CD14-positive monocyte (primary cell): ENCODE results near the gene CACNA2D2. TPM values are rescaled to one million over a fixed set of nuclear protein-coding genes. Genes with fewer than 3 reads are reported as not detected.

Source experiments
- DNase-seq, 3 donors: peaks; one replicate each; pipeline ENCODE4 v3.0.0-alpha.2; 2011 to 2022
- H2AFZ ChIP-seq: 2 replicates; pipeline ENCODE4 v1.6.0; 2012; ENCODE audit warnings: mild to moderate bottlenecking, low read depth, low read length, inconsistent platforms; ENCODE audit not compliant: insufficient read depth, poor library complexity, severe bottlenecking
- H3K27ac ChIP-seq, 2 donors: 1 replicate in 1 of 2; 2 replicates in 1 of 2; pipeline ENCODE4 v1.5.1; 2012 to 2013; ENCODE audit warnings: low read length in 2 of 2, control low read depth in 1 of 2, inconsistent platforms in 1 of 2, low read depth in 1 of 2, mild to moderate bottlenecking in 1 of 2
- H3K27me3 ChIP-seq, 2 donors: one replicate each; pipeline versions ENCODE4 v1.6.0 to v1.6.1; 2011 to 2013; ENCODE audit warnings: low read length in 2 of 2; ENCODE audit not compliant: control insufficient read depth in 2 of 2, insufficient read depth in 2 of 2
- H3K36me3 ChIP-seq, 2 donors: replicated peaks in 1 of 2; 1 replicate in 1 of 2; 2 replicates in 1 of 2; pipeline versions ENCODE4 v1.5.1 to v1.6.1; 2012 to 2013; ENCODE audit warnings: low read length in 2 of 2, control low read depth in 1 of 2, inconsistent platforms in 1 of 2, mild to moderate bottlenecking in 1 of 2; ENCODE audit not compliant: insufficient read depth in 2 of 2, control insufficient read depth in 1 of 2
- H3K4me1 ChIP-seq, 2 donors: 1 replicate in 1 of 2; 2 replicates in 1 of 2; pipeline versions ENCODE4 v1.5.1 to v1.6.1; 2012 to 2013; ENCODE audit warnings: low read length in 2 of 2, control low read depth in 1 of 2, inconsistent platforms in 1 of 2, mild to moderate bottlenecking in 1 of 2, moderate library complexity in 1 of 2; ENCODE audit not compliant: insufficient read depth in 2 of 2, control insufficient read depth in 1 of 2
- H3K4me2 ChIP-seq: replicated peaks from 2 replicates; pipeline ENCODE3; 2012; ENCODE audit warnings: low read length, moderate library complexity, mild to moderate bottlenecking; ENCODE audit not compliant: poor library complexity, severe bottlenecking; ENCODE audit errors: extremely low read depth
- H3K4me3 ChIP-seq, 3 experiments: fragments of 200-600 bp in 1 of 3; sonication (generic) in 1 of 3; replicated peaks in 1 of 3; 1 replicate in 2 of 3; 2 replicates in 1 of 3; pipeline ENCODE4 v1.5.1; 2011 to 2013; ENCODE audit warnings: low read length in 3 of 3, mild to moderate bottlenecking in 3 of 3, control low read depth in 2 of 3, low read depth in 2 of 3, inconsistent platforms in 1 of 3, moderate library complexity in 1 of 3
- H3K79me2 ChIP-seq: 2 replicates; pipeline ENCODE4 v1.6.0; 2012; ENCODE audit warnings: mild to moderate bottlenecking, control low read depth, inconsistent platforms, low read length, moderate library complexity; ENCODE audit not compliant: insufficient read depth
- H3K9ac ChIP-seq: 2 replicates; pipeline ENCODE4 v1.6.0; 2017; ENCODE audit warnings: low read length, mild to moderate bottlenecking; ENCODE audit not compliant: insufficient read depth, poor library complexity, severe bottlenecking
- H3K9me3 ChIP-seq, 2 donors: replicated peaks in 1 of 2; 1 replicate in 1 of 2; 2 replicates in 1 of 2; pipeline versions ENCODE4 v1.5.1 to v1.6.1; 2012 to 2013; ENCODE audit warnings: low read length in 2 of 2, control low read depth in 1 of 2; ENCODE audit not compliant: control insufficient read depth in 1 of 2, insufficient read depth in 1 of 2
- H4K20me1 ChIP-seq: 2 replicates; pipeline ENCODE4 v1.6.0; 2012; ENCODE audit warnings: mild to moderate bottlenecking, low read length, control low read depth, moderate library complexity; ENCODE audit not compliant: insufficient read depth
- H3K27ac Mint-ChIP-seq, 7 donors: one replicate each; pipeline ENCODE4 v1.8.0; 2020; ENCODE audit warnings: mild to moderate bottlenecking in 7 of 7, mixed read lengths in 7 of 7, moderate library complexity in 6 of 7, inconsistent platforms in 2 of 7
- H3K27me3 Mint-ChIP-seq, 3 donors: one replicate each; pipeline ENCODE4 v1.8.0; 2021 to 2022; ENCODE audit warnings: low read depth in 3 of 3, mild to moderate bottlenecking in 3 of 3, mixed read lengths in 3 of 3, moderate library complexity in 3 of 3, inconsistent platforms in 1 of 3
- H3K36me3 Mint-ChIP-seq, 2 donors: one replicate each; pipeline ENCODE4 v1.8.0; 2020; ENCODE audit warnings: mixed read lengths in 2 of 2, inconsistent platforms in 1 of 2, mild to moderate bottlenecking in 1 of 2
- H3K4me1 Mint-ChIP-seq: one replicate; pipeline ENCODE4 v1.8.0; 2020; ENCODE audit warnings: mild to moderate bottlenecking, mixed read lengths
- H3K4me3 Mint-ChIP-seq, 2 donors: one replicate each; pipeline ENCODE4 v1.8.0; 2020; ENCODE audit warnings: mild to moderate bottlenecking in 2 of 2, mixed read lengths in 2 of 2, moderate library complexity in 1 of 2
- H3K9me3 Mint-ChIP-seq, 7 donors: one replicate each; pipeline ENCODE4 v1.8.0; 2020 to 2022; ENCODE audit warnings: mixed read lengths in 7 of 7, mild to moderate bottlenecking in 6 of 7, moderate library complexity in 6 of 7, inconsistent platforms in 2 of 7
- CTCF ChIP-seq: fragments of 200-600 bp; IDR thresholded peaks from one replicate; pipeline ENCODE4 v1.8.0; 2022; ENCODE audit warnings: antibody characterized with exemption, mild to moderate bottlenecking
- whole genome bisulfite sequencing: methylation state at CpG from one replicate; pipeline ENCODE4 v1.1.5; 2013; ENCODE audit warnings: missing lambda C conversion rate; ENCODE audit not compliant: insufficient coverage; 5-methylcytosine and 5-hydroxymethylcytosine counted together
- intact Hi-C, 2 donors: fragments of 100-400 bp; cut with micrococcal nuclease; formaldehyde crosslinking; loops; one replicate each; pipeline versions ENCODE4 v1.15.0 to v1.15.1; 2023
- polyA plus RNA-seq, 3 donors: library from polyadenylated mRNA; depleted of rRNA in 1 of 3; unstranded in 2 of 3; stranded (reverse) in 1 of 3; fragments of 300-500 nt in 2 of 3; fragments of >200 nt in 1 of 3; fragmentation: Illumina TruSeq in 2 of 3; gene quantifications; 1 replicate in 2 of 3; 2 replicates in 1 of 3; pipeline ENCODE4 v1.2.3, GENCODE V29; 2012 to 2021

CACNA2D2 gene
- polyA plus RNA-seq, 3 donors, result 0.09 to 0.16 TPM; not detected in 1

GRCh38 chr3:50388016-50388719 lies 115.3 kb downstream of the CACNA2D2 start:
- no peak for DNase-seq
- Mint-ChIP-seq H3K27ac (no peak overlapping the region), H3K36me3 (no peaks in the 10 kb centered on the region), H3K4me3 (no peak overlapping the region), H3K4me1 (no peaks in the 10 kb centered on the region), H3K27me3 (peaks cover 2 to 5% (median 4%) of the 10 kb centered on the region in 3 donors), H3K9me3 (peaks cover 0 to 1% (median 0%) of the 10 kb centered on the region in 7 donors)
- Histone ChIP-seq H2AFZ (no peak overlapping the region), H3K9ac (no peak overlapping the region), H3K4me2 (no peak overlapping the region), H3K27me3 (no peaks in the 10 kb centered on the region), H3K27ac (no peak overlapping the region), H3K4me1 (no peaks in the 10 kb centered on the region), H4K20me1 (no peaks in the 10 kb centered on the region), H3K4me3 (no peak overlapping the region), H3K9me3 (no peaks in the 10 kb centered on the region), H3K36me3 (no peaks in the 10 kb centered on the region), H3K79me2 (no peaks in the 10 kb centered on the region)
- intact Hi-C loops, result no loop called here
- WGBS, result 88% methylated on average over 23 of the region's 25 CpGs
- no peak for TF ChIP-seq CTCF

- no peaks in the 10 kb centered on the region for H3K4me1 Mint-ChIP-seq
- Histone ChIP-seq H3K79me2 (no peaks in the 10 kb centered on the region), H3K27ac (no peak overlapping the region), H2AFZ (no peak overlapping the region), H3K4me3 (no peak overlapping the region), H3K27me3 (no peaks in the 10 kb centered on the region), H3K9me3 (no peaks in the 10 kb centered on the region), H3K9ac (no peak overlapping the region), H3K4me2 (no peak overlapping the region), H3K4me1 (no peaks in the 10 kb centered on the region), H4K20me1 (no peaks in the 10 kb centered on the region), H3K36me3 (no peaks in the 10 kb centered on the region)
- H3K27ac Mint-ChIP-seq, result no peak overlapping the region
- WGBS, result no CpG with 5 or more reads among the region's 13 CpGs
- peaks cover 0 to 1% (median 0%) of the 10 kb centered on the region in 7 donors for H3K9me3 Mint-ChIP-seq
- H3K36me3 Mint-ChIP-seq, result no peaks in the 10 kb centered on the region
- no peak for TF ChIP-seq CTCF
- DNase-seq, result no peak
- peaks cover 2 to 5% (median 2%) of the 10 kb centered on the region in 3 donors for H3K27me3 Mint-ChIP-seq
- no peak overlapping the region for H3K4me3 Mint-ChIP-seq
- intact Hi-C loops, result no loop called here
Measured at GRCh38 chr3:50385754-50386153, 117.7 kb downstream of the CACNA2D2 start.
